Measurements from ENCODE around the gene UNC5CL.

- no peak for TF ChIP-seq TFAM (CRISPR knock-in tag; conservative IDR thresholded peaks at IDR 0.05)
- TF ChIP-seq HDAC2 (IDR thresholded peaks at IDR 0.05) = no peak
- TF ChIP-seq ARID4B (CRISPR knock-in tag; IDR thresholded peaks at IDR 0.05) = no peak
- TF ChIP-seq HDAC1 (IDR thresholded peaks at IDR 0.05) = no peak
- no peak for TF ChIP-seq PREB (CRISPR knock-in tag; IDR thresholded peaks at IDR 0.05)
- no peak for TF ChIP-seq TCFL5 (CRISPR knock-in tag; conservative IDR thresholded peaks at IDR 0.05)
These were observed 10.2 kb downstream of the UNC5CL start for GRCh38 chr6:41028561-41029412.

Measured in K562 (cell line).